GM12878 (cell line): ENCODE results near the gene EPHA7. TPM values are rescaled to one million over a fixed set of nuclear protein-coding genes. Genes with fewer than 3 reads are reported as not detected.

Experiments used
- CEBPZ ChIP-seq: fragments of 150-350 bp; IDR thresholded peaks from 2 replicates; pipeline ENCODE4 v1.6.1; 2016; ENCODE audit warnings: low read depth, low read length
- CUX1 ChIP-seq: IDR thresholded peaks from 2 replicates; pipeline ENCODE4 v1.6.1; 2012; ENCODE audit warnings: improper control_type of control experiment, low read depth, low read length; ENCODE audit not compliant: insufficient replicate concordance
- EGR1 ChIP-seq, 2 experiments: IDR thresholded peaks; 1 replicate in 1 of 2; 2 replicates in 1 of 2; pipeline ENCODE4 v1.6.1; 2011 to 2012; ENCODE audit warnings: low read depth in 2 of 2, low read length in 2 of 2, borderline replicate concordance in 1 of 2, mild to moderate bottlenecking in 1 of 2, moderate library complexity in 1 of 2
- ESRRA ChIP-seq: IDR thresholded peaks from 2 replicates; pipeline ENCODE4 v1.6.1; 2012; ENCODE audit warnings: mild to moderate bottlenecking, low read length, improper control_type of control experiment
- LARP7 ChIP-seq: fragments of 450-650 bp; IDR thresholded peaks from 2 replicates; pipeline ENCODE4 v1.6.1; 2017; ENCODE audit warnings: mild to moderate bottlenecking
- polyA plus RNA-seq, 11 experiments: library from polyadenylated mRNA; depleted of rRNA in 4 of 11; unstranded in 6 of 11; stranded (reverse) in 5 of 11; fragments of >200 nt; fragmentation: Nextera tagmentation in 4 of 11; fragmentation: Illumina TruSeq in 1 of 11; extraction: Ambion mirVana in 4 of 11; extraction: Trizol in 1 of 11; gene quantifications; 1 replicate in 1 of 11; 2 replicates in 10 of 11; pipeline versions ENCODE4 v1.2.1 to v1.2.3, GENCODE V29; 2011 to 2016; ENCODE audit warnings: inconsistent platforms in 2 of 11, missing spikeins in 2 of 11, low read depth in 1 of 11
- total RNA-seq, 4 experiments: library from RNA; depleted of rRNA in 3 of 4; stranded (reverse); fragments of >200 nt in 3 of 4; fragmentation: Illumina TruSeq in 1 of 4; extraction: Trizol in 1 of 4; gene quantifications; 2 replicates each; pipeline versions ENCODE4 v1.2.1 to v1.2.3, GENCODE V29; 2013 to 2021

Gene EPHA7
- total and polyA plus RNA-seq, 10 of the 15 experiments (the other 5 are each of a cell fraction or from before 2014, with no cell fraction given): not detected

- no peak for TF ChIP-seq EGR1 (IDR thresholded peaks at IDR 0.05; ENCODE audit: borderline replicate concordance in 1 of 2, low read depth in 2 of 2, low read length in 2 of 2)
- TF ChIP-seq CEBPZ: no peak
- TF ChIP-seq ESRRA: no peak
- TF ChIP-seq LARP7: no peak
- TF ChIP-seq CUX1: no peak
Observed at GRCh38 chr6:93282521-93283031, 136.8 kb downstream of the EPHA7 start (continued).
